Measurements from ENCODE around the gene BANF1.

- no peak for TF ChIP-seq POLR2AphosphoS5 (IDR thresholded peaks at IDR 0.05; ENCODE audit: control insufficient read depth, insufficient read depth, low read depth, low read length)
- no peak for TF ChIP-seq DNMT1 (IDR thresholded peaks at IDR 0.05)
- TF ChIP-seq ZNF740 (CRISPR knock-in tag; IDR thresholded peaks at IDR 0.05), result no peak
- TF ChIP-seq ZNF740 (tag; IDR thresholded peaks at IDR 0.05), result no peak
- TF ChIP-seq CTCF (IDR thresholded peaks at IDR 0.05 in 2 of 3, conservative IDR thresholded peaks at IDR 0.05 in 1 of 3; ENCODE audit: insufficient read depth in 2 of 3, low read depth in 1 of 3, low read length in 3 of 3), result no peak
- TF ChIP-seq EP400 (IDR thresholded peaks at IDR 0.05), result no peak
- no peak for TF ChIP-seq BHLHE40 (IDR thresholded peaks at IDR 0.05; ENCODE audit: low read length)
- TF ChIP-seq MAFK (IDR thresholded peaks at IDR 0.05; ENCODE audit: low read length), result no peak
- TF ChIP-seq NR3C1 (CRISPR knock-in tag; IDR thresholded peaks at IDR 0.05), result no peak
- no peak for TF ChIP-seq KLF10 (CRISPR knock-in tag; IDR thresholded peaks at IDR 0.05)
- TF ChIP-seq, protein P1, sequence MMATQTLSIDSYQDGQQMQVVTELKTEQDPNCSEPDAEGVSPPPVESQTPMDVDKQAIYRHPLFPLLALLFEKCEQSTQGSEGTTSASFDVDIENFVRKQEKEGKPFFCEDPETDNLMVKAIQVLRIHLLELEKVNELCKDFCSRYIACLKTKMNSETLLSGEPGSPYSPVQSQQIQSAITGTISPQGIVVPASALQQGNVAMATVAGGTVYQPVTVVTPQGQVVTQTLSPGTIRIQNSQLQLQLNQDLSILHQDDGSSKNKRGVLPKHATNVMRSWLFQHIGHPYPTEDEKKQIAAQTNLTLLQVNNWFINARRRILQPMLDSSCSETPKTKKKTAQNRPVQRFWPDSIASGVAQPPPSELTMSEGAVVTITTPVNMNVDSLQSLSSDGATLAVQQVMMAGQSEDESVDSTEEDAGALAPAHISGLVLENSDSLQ (IDR thresholded peaks at IDR 0.05), result no peak
- TF ChIP-seq ZNF551 (CRISPR knock-in tag; IDR thresholded peaks at IDR 0.05), result no peak
- no peak for TF ChIP-seq DIDO1 (tag; IDR thresholded peaks at IDR 0.05; ENCODE audit: low read depth)
Measured at GRCh38 chr11:65975771-65976170, 26.5 kb upstream of the BANF1 start.
